CD8-positive, alpha-beta memory T cell (primary cell): ENCODE results near the gene TMEM167B. TPM values are rescaled to one million over a fixed set of nuclear protein-coding genes. Genes with fewer than 3 reads are reported as not detected.

Experiments used
- CTCF ChIA-PET: fragments of 350-600 bp; sonication (Branson Sonifier 250); formaldehyde crosslinking; loops from one replicate; lab custom pipeline; 2021; ENCODE audit warnings: antibody characterized with exemption; lab: Charles Lee
- POLR2A ChIA-PET: fragments of 350-600 bp; sonication (Branson Sonifier 250); formaldehyde crosslinking; loops from one replicate; lab custom pipeline; 2021; ENCODE audit warnings: antibody characterized with exemption; lab: Charles Lee
- DNase-seq, 5 donors: peaks; one replicate each; pipeline versions ENCODE4 v3.0.0 to v3.0.0-alpha.2; 2020 to 2022; ENCODE audit warnings: mixed read lengths in 1 of 5
- H3K27ac ChIP-seq: one replicate; pipeline ENCODE4 v1.7.0; 2013; ENCODE audit warnings: low read depth, mild to moderate bottlenecking, low read length, moderate library complexity
- H3K27me3 ChIP-seq: 2 replicates; pipeline ENCODE4 v1.7.0; 2013; ENCODE audit warnings: low read length, mild to moderate bottlenecking; ENCODE audit not compliant: insufficient read depth, poor library complexity, severe bottlenecking
- H3K36me3 ChIP-seq: 2 replicates; pipeline ENCODE4 v1.7.0; 2013; ENCODE audit warnings: mild to moderate bottlenecking, low read length, moderate library complexity; ENCODE audit not compliant: insufficient read depth
- H3K4me1 ChIP-seq: 2 replicates; pipeline ENCODE4 v1.7.0; 2013; ENCODE audit warnings: mild to moderate bottlenecking, low read length, moderate library complexity; ENCODE audit not compliant: insufficient read depth
- H3K4me3 ChIP-seq: 2 replicates; pipeline ENCODE4 v1.7.0; 2013; ENCODE audit warnings: mild to moderate bottlenecking, low read length
- H3K9me3 ChIP-seq: 2 replicates; pipeline ENCODE4 v1.7.0; 2013; ENCODE audit warnings: mild to moderate bottlenecking, low read length
- H3K27ac Mint-ChIP-seq, 8 donors: one replicate each; pipeline ENCODE4 v1.8.0; 2020 to 2021; ENCODE audit warnings: mixed read lengths in 8 of 8, mild to moderate bottlenecking in 6 of 8, inconsistent platforms in 3 of 8, moderate library complexity in 3 of 8
- H3K27me3 Mint-ChIP-seq, 2 donors: one replicate each; pipeline ENCODE4 v1.8.0; 2020 to 2021; ENCODE audit warnings: mixed read lengths in 2 of 2, mild to moderate bottlenecking in 1 of 2, moderate library complexity in 1 of 2
- H3K36me3 Mint-ChIP-seq, 3 donors: one replicate each; pipeline ENCODE4 v1.8.0; 2020 to 2021; ENCODE audit warnings: mixed read lengths in 3 of 3, inconsistent platforms in 1 of 3, mild to moderate bottlenecking in 1 of 3
- H3K4me1 Mint-ChIP-seq, 3 donors: one replicate each; pipeline ENCODE4 v1.8.0; 2020 to 2021; ENCODE audit warnings: mixed read lengths in 3 of 3, inconsistent platforms in 1 of 3, mild to moderate bottlenecking in 1 of 3
- H3K4me3 Mint-ChIP-seq, 7 donors: one replicate each; pipeline ENCODE4 v1.8.0; 2020 to 2021; ENCODE audit warnings: mixed read lengths in 7 of 7, mild to moderate bottlenecking in 6 of 7, moderate library complexity in 4 of 7, inconsistent platforms in 2 of 7
- H3K9me3 Mint-ChIP-seq, 5 donors: one replicate each; pipeline ENCODE4 v1.8.0; 2020 to 2022; ENCODE audit warnings: mixed read lengths in 5 of 5, mild to moderate bottlenecking in 3 of 5, moderate library complexity in 2 of 5, inconsistent platforms in 1 of 5
- polyA plus RNA-seq: library from polyadenylated mRNA; unstranded; fragments of 300-500 nt; fragmentation: Illumina TruSeq; gene quantifications from one replicate; pipeline ENCODE4 v1.2.3, GENCODE V29; 2021
- total RNA-seq, 2 experiments: library from RNA; stranded (reverse); gene quantifications; one replicate each; pipeline ENCODE4 v1.2.3, GENCODE V29; 2021

Gene TMEM167B
- total and polyA plus RNA-seq, 3 experiments from 2014 or later, result 30.3 to 38.2 (median 36.6) TPM

GRCh38 chr1:109115685-109116084, 25.1 kb downstream of the TMEM167B start:
- H3K9me3 Mint-ChIP-seq, result peaks cover 0 to 3% (median 0%) of the 10 kb centered on the region in 5 donors
- H3K4me3 Mint-ChIP-seq, result peak overlapping the region in 1 of 7 donors; percentile 49
- ChIA-PET POLR2A (no interaction called here), CTCF (interaction anchor here (7.7 kb wide), 1 partner anchor 14 kb away, joined by 145 read pairs; no protein-coding TSS in a partner anchor)
- H3K4me1 Mint-ChIP-seq, result peaks cover 22 to 30% (median 29%) of the 10 kb centered on the region in 3 donors
- Histone ChIP-seq H3K9me3 (no peaks in the 10 kb centered on the region), H3K27ac (no peak overlapping the region), H3K36me3 (no peaks in the 10 kb centered on the region), H3K4me1 (peaks cover 27% of the 10 kb centered on the region), H3K4me3 (no peak overlapping the region), H3K27me3 (no peaks in the 10 kb centered on the region)
- no peak for DNase-seq
- peaks cover 3 to 12% of the 10 kb centered on the region in 2 donors for H3K27me3 Mint-ChIP-seq
- H3K36me3 Mint-ChIP-seq, result peaks cover 0 to 4% (median 3%) of the 10 kb centered on the region in 3 donors
- H3K27ac Mint-ChIP-seq, result peak overlapping the region in 2 of 8 donors; percentile 25 to 67

DNA sequence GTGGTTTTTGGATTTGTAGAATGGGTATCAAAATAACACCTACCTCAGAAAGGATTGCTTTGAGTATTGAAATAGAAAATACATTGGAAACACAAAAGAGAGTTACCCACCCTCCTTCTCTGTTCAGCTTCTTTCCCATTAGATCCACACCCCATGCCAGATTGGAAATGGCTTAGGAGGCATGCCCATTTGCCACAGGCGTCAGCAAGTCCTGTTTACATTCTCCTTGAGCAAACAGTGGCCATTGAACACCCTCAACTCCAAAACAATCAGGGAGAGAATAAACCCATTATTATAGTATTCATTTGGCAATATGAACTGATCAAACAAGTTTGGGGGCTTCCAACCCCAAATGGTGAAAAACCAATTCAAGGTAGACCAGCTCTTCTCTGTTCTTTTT, 25.7 kb downstream of the TMEM167B start:
- H3K9me3 Mint-ChIP-seq, result peaks cover 0 to 3% (median 0%) of the 10 kb centered on the region in 5 donors
- no peak overlapping the region for H3K4me3 ChIP-seq
- H3K27me3 Mint-ChIP-seq, result peaks cover 3 to 12% of the 10 kb centered on the region in 2 donors
- no peak overlapping the region for H3K27ac Mint-ChIP-seq
- peak overlapping the region in 1 of 7 donors; percentile 49 for H3K4me3 Mint-ChIP-seq
- ChIA-PET POLR2A (interaction anchor here (0.6 kb wide), 1 partner anchor 145 kb away, joined by 3 read pairs; no protein-coding TSS in a partner anchor), CTCF (interaction anchor here (0.6 to 7.7 kb wide), 2 partner anchors 14 to 916 kb away, joined by 3 to 145 read pairs; partner anchors contain the start of gene SLC25A24)
- H3K27ac ChIP-seq, result no peak overlapping the region
- no peaks in the 10 kb centered on the region for H3K36me3 ChIP-seq
- H3K36me3 Mint-ChIP-seq, result peaks cover 0 to 4% (median 3%) of the 10 kb centered on the region in 3 donors
- no peak for DNase-seq
- no peaks in the 10 kb centered on the region for H3K27me3 ChIP-seq
- no peaks in the 10 kb centered on the region for H3K9me3 ChIP-seq
- H3K4me1 ChIP-seq, result peaks cover 27% of the 10 kb centered on the region
- peaks cover 22 to 30% (median 29%) of the 10 kb centered on the region in 3 donors for H3K4me1 Mint-ChIP-seq

DNA sequence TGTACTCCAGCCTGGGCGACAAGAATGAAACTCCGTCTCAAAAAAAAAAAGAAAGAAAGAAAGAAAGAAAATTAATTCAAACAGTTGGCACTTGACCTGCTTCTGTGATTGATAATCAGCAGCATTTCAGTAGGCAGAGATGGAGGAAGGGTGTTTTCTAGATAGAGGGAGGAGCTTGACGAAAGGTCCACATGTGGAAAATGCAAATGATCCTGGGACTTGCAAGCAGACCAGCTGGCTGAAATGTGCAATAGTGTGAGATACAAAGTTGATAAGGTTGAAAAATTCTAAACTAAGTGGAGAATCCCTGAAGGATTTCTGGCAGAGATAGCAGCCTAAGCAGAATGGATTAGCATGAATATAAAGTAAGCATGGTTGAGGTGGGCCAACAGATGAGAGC, 27.5 kb downstream of the TMEM167B start:
- peaks cover 0 to 4% (median 0%) of the 10 kb centered on the region in 3 donors for H3K36me3 Mint-ChIP-seq
- peaks cover 12 to 20% (median 18%) of the 10 kb centered on the region in 3 donors for H3K4me1 Mint-ChIP-seq

DNA sequence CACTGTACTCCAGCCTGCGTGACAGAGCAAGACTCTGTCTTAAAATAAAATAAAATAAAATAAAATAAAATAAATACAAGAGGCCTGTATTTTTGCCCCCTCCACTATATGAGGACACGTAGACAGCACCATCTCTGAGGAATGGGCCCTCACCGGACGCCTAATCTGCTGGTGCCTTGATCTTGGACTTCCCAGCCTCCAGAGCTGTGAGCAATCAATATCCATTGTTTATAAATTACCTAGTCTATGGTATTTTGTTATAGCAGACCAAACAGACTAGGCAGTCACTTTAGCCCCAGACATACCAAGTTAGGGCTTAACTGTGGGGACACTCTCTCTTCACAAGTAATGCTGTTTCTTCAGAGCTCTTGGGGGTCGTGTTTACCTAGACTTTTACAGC, 29.8 kb downstream of the TMEM167B start:
- no peak overlapping the region for H3K27ac ChIP-seq
- H3K27me3 ChIP-seq, result no peaks in the 10 kb centered on the region
- H3K36me3 Mint-ChIP-seq, result peaks cover 0 to 2% (median 0%) of the 10 kb centered on the region in 3 donors
- ChIA-PET POLR2A (no interaction called here), CTCF (interaction anchor here (2.9 kb wide), 1 partner anchor 8 kb away, joined by 13 read pairs; a partner anchor contains a TSS)
- H3K27ac Mint-ChIP-seq, result no peak overlapping the region
- no peak overlapping the region for H3K4me3 Mint-ChIP-seq
- H3K9me3 Mint-ChIP-seq, result no peaks in the 10 kb centered on the region
- no peaks in the 10 kb centered on the region for H3K9me3 ChIP-seq
- no peaks in the 10 kb centered on the region for H3K27me3 Mint-ChIP-seq
- no peaks in the 10 kb centered on the region for H3K36me3 ChIP-seq
- no peaks in the 10 kb centered on the region for H3K4me1 Mint-ChIP-seq
- H3K4me1 ChIP-seq, result no peaks in the 10 kb centered on the region
- DNase-seq, result no peak
- no peak overlapping the region for H3K4me3 ChIP-seq

More for the DNA sequence above, 27.5 kb downstream of the TMEM167B start:
- H3K4me1 ChIP-seq, result peaks cover 17% of the 10 kb centered on the region
- no peak overlapping the region for H3K4me3 ChIP-seq
- H3K27me3 ChIP-seq, result no peaks in the 10 kb centered on the region
- no peaks in the 10 kb centered on the region for H3K36me3 ChIP-seq
- H3K27me3 Mint-ChIP-seq, result peaks cover 0 to 5% of the 10 kb centered on the region in 2 donors
- POLR2A ChIA-PET, result no interaction called here
- CTCF ChIA-PET, result no interaction called here
- H3K9me3 Mint-ChIP-seq, result peaks cover 0 to 2% (median 0%) of the 10 kb centered on the region in 5 donors
- no peak overlapping the region for H3K4me3 Mint-ChIP-seq
- DNase-seq, result no peak
- H3K9me3 ChIP-seq, result no peaks in the 10 kb centered on the region
- no peak overlapping the region for H3K27ac ChIP-seq
- no peak overlapping the region for H3K27ac Mint-ChIP-seq

GRCh38 chr1:109131059-109131458, 40.5 kb downstream of the TMEM167B start:
- POLR2A ChIA-PET, result no interaction called here
- Mint-ChIP-seq H3K4me3 (no peak overlapping the region), H3K27me3 (no peaks in the 10 kb centered on the region), H3K9me3 (no peaks in the 10 kb centered on the region), H3K36me3 (peaks cover 0 to 4% (median 2%) of the 10 kb centered on the region in 3 donors), H3K4me1 (no peaks in the 10 kb centered on the region), H3K27ac (no peak overlapping the region)
- no peak for DNase-seq
- H3K9me3 ChIP-seq, result no peaks in the 10 kb centered on the region
- no peaks in the 10 kb centered on the region for H3K36me3 ChIP-seq
- no peaks in the 10 kb centered on the region for H3K4me1 ChIP-seq
- H3K27me3 ChIP-seq, result no peaks in the 10 kb centered on the region
- CTCF ChIA-PET, result interaction anchor here (2.5 kb wide), 1 partner anchor 18 kb away, joined by 7 read pairs; a partner anchor contains a TSS
- H3K27ac ChIP-seq, result no peak overlapping the region
- H3K4me3 ChIP-seq, result no peak overlapping the region

- H3K27me3 ChIP-seq, result no peaks in the 10 kb centered on the region
- H3K4me1 Mint-ChIP-seq, result no peaks in the 10 kb centered on the region
Observed at GRCh38 chr1:109131800-109132199, 41.2 kb downstream of the TMEM167B start.

GRCh38 chr1:109133002-109133706, 42.6 kb downstream of the TMEM167B start:
- Mint-ChIP-seq H3K27me3 (no peaks in the 10 kb centered on the region), H3K36me3 (peaks cover 0 to 4% (median 0%) of the 10 kb centered on the region in 3 donors), H3K9me3 (no peaks in the 10 kb centered on the region), H3K4me1 (no peaks in the 10 kb centered on the region), H3K27ac (peak overlapping the region in 2 of 8 donors; percentile 12 to 15), H3K4me3 (no peak overlapping the region)
- DNase-seq, result no peak
- CTCF ChIA-PET, result no interaction called here
- Histone ChIP-seq H3K36me3 (no peaks in the 10 kb centered on the region), H3K4me3 (no peak overlapping the region), H3K27ac (no peak overlapping the region), H3K4me1 (no peaks in the 10 kb centered on the region), H3K27me3 (no peaks in the 10 kb centered on the region), H3K9me3 (no peaks in the 10 kb centered on the region)
- POLR2A ChIA-PET, result no interaction called here

More at GRCh38 chr1:109131800-109132199, 41.2 kb downstream of the TMEM167B start:
- Histone ChIP-seq H3K4me1 (no peaks in the 10 kb centered on the region), H3K9me3 (no peaks in the 10 kb centered on the region), H3K27ac (no peak overlapping the region), H3K4me3 (no peak overlapping the region), H3K36me3 (no peaks in the 10 kb centered on the region)
- peaks cover 0 to 4% (median 2%) of the 10 kb centered on the region in 3 donors for H3K36me3 Mint-ChIP-seq
- CTCF ChIA-PET, result no interaction called here
- no peaks in the 10 kb centered on the region for H3K27me3 Mint-ChIP-seq
- DNase-seq, result no peak
- H3K9me3 Mint-ChIP-seq, result no peaks in the 10 kb centered on the region
- no peak overlapping the region for H3K4me3 Mint-ChIP-seq
- POLR2A ChIA-PET, result no interaction called here
- H3K27ac Mint-ChIP-seq, result peak overlapping the region in 1 of 8 donors; percentile 59

DNA sequence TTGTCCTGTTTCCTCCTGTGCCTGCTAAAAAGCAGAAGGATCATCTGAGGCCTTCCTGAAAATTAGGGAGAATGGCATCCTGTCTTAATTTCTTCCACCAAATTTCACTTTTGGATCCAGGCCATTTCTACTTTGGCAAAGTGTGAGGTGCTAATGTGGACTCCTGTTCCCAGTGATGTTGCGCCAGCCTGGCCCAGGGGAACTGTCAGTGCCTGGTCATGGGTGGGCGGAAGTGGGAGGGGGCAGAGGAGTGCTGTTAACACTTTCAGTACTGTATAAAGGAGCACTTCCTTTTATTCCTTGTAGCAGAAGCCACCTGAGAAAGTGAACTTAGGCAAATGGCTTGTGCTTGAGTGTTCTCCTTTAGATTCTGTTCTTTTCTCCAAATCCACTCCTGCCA, 43.3 kb downstream of the TMEM167B start:
- H3K27ac ChIP-seq, result no peak overlapping the region
- no peak overlapping the region for H3K4me3 ChIP-seq
- H3K4me1 ChIP-seq, result no peaks in the 10 kb centered on the region
- no peak overlapping the region for H3K4me3 Mint-ChIP-seq
- ChIA-PET CTCF (no interaction called here), POLR2A (no interaction called here)
- no peak for DNase-seq
- no peaks in the 10 kb centered on the region for H3K36me3 ChIP-seq
- H3K9me3 ChIP-seq, result no peaks in the 10 kb centered on the region
- H3K27me3 Mint-ChIP-seq, result no peaks in the 10 kb centered on the region
- H3K27me3 ChIP-seq, result no peaks in the 10 kb centered on the region
- H3K27ac Mint-ChIP-seq, result no peak overlapping the region
- H3K9me3 Mint-ChIP-seq, result no peaks in the 10 kb centered on the region
- H3K36me3 Mint-ChIP-seq, result peaks cover 0 to 2% (median 0%) of the 10 kb centered on the region in 3 donors
- no peaks in the 10 kb centered on the region for H3K4me1 Mint-ChIP-seq
